Activated naive CD4-positive, alpha-beta T cell treated with anti-CD3 and anti-CD28 coated beads for 36 hours (primary cell): ENCODE data around the gene KRT74. TPM values are rescaled to one million over a fixed set of nuclear protein-coding genes. Genes with fewer than 3 reads are reported as not detected.
A peak's percentile ranks its signal among the peaks of the same experiment; 100 is the strongest.

ENCODE experiments used
- CTCF ChIA-PET: fragments of 350-600 bp; sonication (Branson Sonifier 250); formaldehyde crosslinking; loops from one replicate; lab custom pipeline; 2021; ENCODE audit warnings: antibody characterized with exemption; lab: Charles Lee
- DNase-seq: peaks from one replicate; pipeline ENCODE4 v3.0.0-alpha.2; 2020
- H3K27ac Mint-ChIP-seq: one replicate; pipeline ENCODE4 v1.8.0; 2021; ENCODE audit warnings: mild to moderate bottlenecking, mixed read lengths
- H3K27me3 Mint-ChIP-seq: one replicate; pipeline ENCODE4 v1.8.0; 2021; ENCODE audit warnings: low read depth, mixed read lengths
- H3K36me3 Mint-ChIP-seq: one replicate; pipeline ENCODE4 v1.8.0; 2021; ENCODE audit warnings: low read depth, mixed read lengths
- H3K4me1 Mint-ChIP-seq: one replicate; pipeline ENCODE4 v1.8.0; 2021; ENCODE audit warnings: low read depth, mixed read lengths
- H3K4me3 Mint-ChIP-seq: one replicate; pipeline ENCODE4 v1.8.0; 2021; ENCODE audit warnings: mild to moderate bottlenecking, moderate library complexity, mixed read lengths
- H3K9me3 Mint-ChIP-seq: one replicate; pipeline ENCODE4 v1.8.0; 2021; ENCODE audit warnings: mixed read lengths
- intact Hi-C: fragments of 100-400 bp; cut with micrococcal nuclease; formaldehyde crosslinking; loops from one replicate; pipeline ENCODE4 v1.15.1; 2023
- total RNA-seq, 2 experiments: library from RNA; stranded (reverse); gene quantifications; one replicate each; pipeline ENCODE4 v1.2.3, GENCODE V29; 2021

The KRT74 gene
- not detected for total RNA-seq

- Mint-ChIP-seq H3K36me3 (no peaks in the 10 kb centered on the region), H3K9me3 (no peaks in the 10 kb centered on the region), H3K4me1 (no peaks in the 10 kb centered on the region), H3K27me3 (no peaks in the 10 kb centered on the region), H3K4me3 (no peak within 1 kb of the TSS), H3K27ac (no peak within 1 kb of the TSS)
- CTCF ChIA-PET, result interaction anchor here (0.7 to 2.8 kb wide), 6 partner anchors 9 to 376 kb away, joined by 3 to 9 read pairs (median 4); no protein-coding TSS in a partner anchor
- DNase-seq, result no peak
- intact Hi-C loops, result no loop called here
These were observed at the start of gene KRT74 for GRCh38 chr12:52573743-52574142. TSS of gene KRT74 (minus strand) at chr12:52573843. CDS start at chr12:52573777, 66 bp downstream.

- no peak overlapping the region for H3K27ac Mint-ChIP-seq
- intact Hi-C loops, result no loop called here
- H3K9me3 Mint-ChIP-seq, result peaks cover 1% of the 10 kb centered on the region
- no peak overlapping the region for H3K4me3 Mint-ChIP-seq
- no peaks in the 10 kb centered on the region for H3K27me3 Mint-ChIP-seq
- peak; percentile 3 for DNase-seq
- no peaks in the 10 kb centered on the region for H3K36me3 Mint-ChIP-seq
- H3K4me1 Mint-ChIP-seq, result peaks cover 54% of the 10 kb centered on the region
- CTCF ChIA-PET, result no interaction called here
These were observed 48.7 kb upstream of the KRT74 start for GRCh38 chr12:52622349-52622748.

GRCh38 chr12:52618866-52619265, 45.2 kb upstream of the KRT74 start:
- H3K27me3 Mint-ChIP-seq, result no peaks in the 10 kb centered on the region
- no peak for DNase-seq
- H3K27ac Mint-ChIP-seq, result no peak overlapping the region
- H3K36me3 Mint-ChIP-seq, result no peaks in the 10 kb centered on the region
- peaks cover 65% of the 10 kb centered on the region for H3K4me1 Mint-ChIP-seq
- intact Hi-C loops, result no loop called here
- CTCF ChIA-PET, result interaction anchor here (0.6 to 1.3 kb wide), 3 partner anchors 9 to 597 kb away, joined by 3 to 5 read pairs (median 3); no protein-coding TSS in a partner anchor
- H3K9me3 Mint-ChIP-seq, result peaks cover 1% of the 10 kb centered on the region
- no peak overlapping the region for H3K4me3 Mint-ChIP-seq

- intact Hi-C loops, result no loop called here
- H3K27ac Mint-ChIP-seq, result no peak within 1 kb of the TSS
- peaks cover under 1% of the 10 kb centered on the region for H3K9me3 Mint-ChIP-seq
- no peak for DNase-seq
- no peaks in the 10 kb centered on the region for H3K27me3 Mint-ChIP-seq
- no peak within 1 kb of the TSS for H3K4me3 Mint-ChIP-seq
- CTCF ChIA-PET, result interaction anchor here (0.6 to 1.4 kb wide), 4 partner anchors 12 to 596 kb away, joined by 3 to 4 read pairs (median 4); no protein-coding TSS in a partner anchor
- H3K4me1 Mint-ChIP-seq, result peaks cover 71% of the 10 kb centered on the region
- no peaks in the 10 kb centered on the region for H3K36me3 Mint-ChIP-seq
These were observed 44.6 kb upstream of the KRT74 start, which contains the start of gene KRT73 for GRCh38 chr12:52618216-52618615. TSS of gene KRT73 (minus strand) at chr12:52618559. CDS start at chr12:52618524, 35 bp downstream.

GRCh38 chr12:52617403-52617785, 43.8 kb upstream of the KRT74 start:
- intact Hi-C loops, result no loop called here
- CTCF ChIA-PET, result interaction anchor here (1.0 to 1.4 kb wide), 3 partner anchors 9 to 15 kb away, joined by 3 to 4 read pairs (median 4); no protein-coding TSS in a partner anchor

GRCh38 chr12:52616680-52617402, 43.2 kb upstream of the KRT74 start:
- no peak overlapping the region for H3K27ac Mint-ChIP-seq
- H3K27me3 Mint-ChIP-seq, result no peaks in the 10 kb centered on the region
- peaks cover 77% of the 10 kb centered on the region for H3K4me1 Mint-ChIP-seq
- intact Hi-C loops, result no loop called here
- H3K9me3 Mint-ChIP-seq, result no peaks in the 10 kb centered on the region
- no peak overlapping the region for H3K4me3 Mint-ChIP-seq
- CTCF ChIA-PET, result interaction anchor here (0.6 to 1.4 kb wide), 4 partner anchors 10 to 16 kb away, joined by 3 to 4 read pairs (median 4); no protein-coding TSS in a partner anchor
- DNase-seq, result no peak
- H3K36me3 Mint-ChIP-seq, result no peaks in the 10 kb centered on the region

More at GRCh38 chr12:52617403-52617785, 43.8 kb upstream of the KRT74 start:
- H3K36me3 Mint-ChIP-seq, result no peaks in the 10 kb centered on the region
- no peaks in the 10 kb centered on the region for H3K27me3 Mint-ChIP-seq
- H3K27ac Mint-ChIP-seq, result no peak overlapping the region
- H3K4me3 Mint-ChIP-seq, result no peak overlapping the region
- no peaks in the 10 kb centered on the region for H3K9me3 Mint-ChIP-seq
- peaks cover 74% of the 10 kb centered on the region for H3K4me1 Mint-ChIP-seq
- DNase-seq, result no peak

- Mint-ChIP-seq H3K4me1 (peaks cover 78% of the 10 kb centered on the region), H3K27me3 (no peaks in the 10 kb centered on the region), H3K4me3 (no peak overlapping the region), H3K36me3 (no peaks in the 10 kb centered on the region), H3K9me3 (no peaks in the 10 kb centered on the region), H3K27ac (peak overlapping the region; percentile 85)
- intact Hi-C loops, result no loop called here
- CTCF ChIA-PET, result interaction anchor here (1.0 kb wide), 1 partner anchor 365 kb away, joined by 3 read pairs; no protein-coding TSS in a partner anchor
- DNase-seq, result no peak
These were observed 42.3 kb upstream of the KRT74 start for GRCh38 chr12:52615912-52616311.

GRCh38 chr12:52615208-52615868, 41.7 kb upstream of the KRT74 start:
- CTCF ChIA-PET, result interaction anchor here (1.0 kb wide), 1 partner anchor 366 kb away, joined by 3 read pairs; no protein-coding TSS in a partner anchor
- peak overlapping the region; percentile 4 for H3K4me3 Mint-ChIP-seq
- no peaks in the 10 kb centered on the region for H3K27me3 Mint-ChIP-seq
- H3K27ac Mint-ChIP-seq, result peak overlapping the region; percentile 85
- intact Hi-C loops, result no loop called here
- DNase-seq, result peak; percentile 52
- H3K36me3 Mint-ChIP-seq, result no peaks in the 10 kb centered on the region
- peaks cover 79% of the 10 kb centered on the region for H3K4me1 Mint-ChIP-seq
- no peaks in the 10 kb centered on the region for H3K9me3 Mint-ChIP-seq

GRCh38 chr12:52614381-52615207, 41.0 kb upstream of the KRT74 start:
- peak overlapping the region; percentile 85 for H3K27ac Mint-ChIP-seq

GRCh38 chr12:52613384-52614030, 39.9 kb upstream of the KRT74 start:
- CTCF ChIA-PET, result no interaction called here
- H3K9me3 Mint-ChIP-seq, result no peaks in the 10 kb centered on the region
- no peaks in the 10 kb centered on the region for H3K27me3 Mint-ChIP-seq
- DNase-seq, result peak; percentile 57
- no peak overlapping the region for H3K27ac Mint-ChIP-seq
- intact Hi-C loops, result no loop called here
- no peaks in the 10 kb centered on the region for H3K36me3 Mint-ChIP-seq
- H3K4me3 Mint-ChIP-seq, result no peak overlapping the region
- peaks cover 89% of the 10 kb centered on the region for H3K4me1 Mint-ChIP-seq

More at GRCh38 chr12:52614381-52615207, 41.0 kb upstream of the KRT74 start:
- Mint-ChIP-seq H3K9me3 (no peaks in the 10 kb centered on the region), H3K27me3 (no peaks in the 10 kb centered on the region), H3K4me1 (peaks cover 84% of the 10 kb centered on the region), H3K36me3 (no peaks in the 10 kb centered on the region), H3K4me3 (no peak overlapping the region)
- peak; percentile 9 for DNase-seq
- intact Hi-C loops, result no loop called here
- CTCF ChIA-PET, result no interaction called here
